8988T (cell line): Measurements from ENCODE around the gene KPRP.

Experiments
- DNase-seq: peaks from one replicate; pipeline ENCODE4 v3.0.0; 2011

The KPRP gene, protein sequence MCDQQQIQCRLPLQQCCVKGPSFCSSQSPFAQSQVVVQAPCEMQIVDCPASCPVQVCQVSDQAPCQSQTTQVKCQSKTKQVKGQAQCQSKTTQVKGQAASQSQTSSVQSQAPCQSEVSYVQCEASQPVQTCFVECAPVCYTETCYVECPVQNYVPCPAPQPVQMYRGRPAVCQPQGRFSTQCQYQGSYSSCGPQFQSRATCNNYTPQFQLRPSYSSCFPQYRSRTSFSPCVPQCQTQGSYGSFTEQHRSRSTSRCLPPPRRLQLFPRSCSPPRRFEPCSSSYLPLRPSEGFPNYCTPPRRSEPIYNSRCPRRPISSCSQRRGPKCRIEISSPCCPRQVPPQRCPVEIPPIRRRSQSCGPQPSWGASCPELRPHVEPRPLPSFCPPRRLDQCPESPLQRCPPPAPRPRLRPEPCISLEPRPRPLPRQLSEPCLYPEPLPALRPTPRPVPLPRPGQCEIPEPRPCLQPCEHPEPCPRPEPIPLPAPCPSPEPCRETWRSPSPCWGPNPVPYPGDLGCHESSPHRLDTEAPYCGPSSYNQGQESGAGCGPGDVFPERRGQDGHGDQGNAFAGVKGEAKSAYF

DNA sequence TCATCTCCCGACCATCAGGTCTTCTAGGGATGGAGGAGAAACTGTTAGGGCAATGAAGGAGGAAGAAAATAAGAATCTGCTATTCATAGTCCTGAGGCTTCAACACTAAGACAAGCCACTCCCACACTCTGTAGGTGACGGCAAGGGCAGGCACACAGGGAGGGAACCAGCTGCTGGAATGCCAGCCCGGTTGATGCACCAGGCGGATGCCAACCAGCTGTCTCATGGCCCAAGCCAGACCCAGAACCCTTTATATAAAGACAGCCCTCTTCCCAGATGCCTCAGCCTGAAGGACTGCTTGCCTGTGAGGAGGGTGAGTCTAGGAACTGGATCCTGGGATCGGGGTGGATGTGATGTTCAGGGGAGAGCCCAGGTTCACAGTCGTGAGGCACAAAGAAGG is at the start of gene KPRP:
Gene KPRP, plus strand, starts transcription at position 279 of the 400 bp plus-strand sequence. CDS start 1,564 bp downstream, outside the sequence.
- DNase-seq: no peak

DNA sequence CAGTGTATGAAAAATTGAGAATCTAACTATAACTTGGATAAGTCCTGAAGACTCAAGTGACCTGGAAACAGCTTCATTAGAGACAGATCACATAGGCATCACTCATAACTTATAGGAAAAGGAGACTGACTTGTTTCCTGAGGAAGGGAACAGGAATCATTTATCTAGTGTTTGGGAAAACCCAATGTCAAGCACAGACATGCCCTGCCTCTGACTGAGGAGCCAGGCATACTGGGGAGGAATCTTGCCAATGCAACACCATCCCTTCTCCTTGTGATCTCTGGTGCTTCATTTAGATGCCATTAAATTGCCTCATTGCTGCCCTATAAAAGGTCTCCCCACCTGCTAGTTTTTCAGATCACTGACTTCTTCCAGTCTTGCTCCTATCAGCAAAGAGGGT is 39.6 kb upstream of the KPRP start:
- DNase-seq: no peak

DNA sequence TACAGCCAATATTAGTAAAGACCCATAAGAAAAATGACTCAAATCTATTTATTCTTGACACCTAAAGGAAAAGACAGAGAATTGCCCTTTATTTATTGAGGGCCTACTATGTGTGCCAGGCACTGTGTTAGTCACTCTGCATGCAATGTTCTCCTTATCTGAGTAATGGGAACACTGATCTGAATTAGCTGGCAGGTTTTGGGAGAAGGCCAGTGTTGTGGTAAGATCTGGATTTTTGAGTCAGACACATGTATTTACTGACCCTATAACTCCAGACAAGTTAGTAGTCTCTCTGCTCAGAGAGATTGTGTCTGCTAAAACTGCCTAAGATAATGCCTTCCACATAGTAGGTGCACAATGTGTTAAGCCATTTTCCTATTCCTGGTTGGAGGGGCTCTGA is 32.6 kb upstream of the KPRP start:
- no peak for DNase-seq

DNA sequence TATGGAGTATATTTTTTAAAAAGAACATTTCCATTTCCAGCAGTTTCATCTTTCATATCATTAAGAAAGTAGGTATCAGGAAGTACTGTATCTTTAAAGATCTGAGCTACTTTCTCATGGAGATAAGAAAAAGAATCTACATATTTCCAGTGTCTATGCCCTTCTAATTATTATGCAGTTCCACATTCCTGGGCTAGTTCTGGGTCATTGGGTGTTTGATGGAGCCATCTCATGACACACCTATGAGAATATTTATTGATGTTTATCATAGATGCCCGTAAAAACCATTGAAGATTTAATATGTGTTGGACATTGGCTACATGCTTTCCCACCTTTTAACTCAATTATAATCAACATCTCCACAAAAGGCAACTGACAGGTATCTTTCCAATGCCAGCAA is 28.8 kb upstream of the KPRP start:
- no peak for DNase-seq

DNA sequence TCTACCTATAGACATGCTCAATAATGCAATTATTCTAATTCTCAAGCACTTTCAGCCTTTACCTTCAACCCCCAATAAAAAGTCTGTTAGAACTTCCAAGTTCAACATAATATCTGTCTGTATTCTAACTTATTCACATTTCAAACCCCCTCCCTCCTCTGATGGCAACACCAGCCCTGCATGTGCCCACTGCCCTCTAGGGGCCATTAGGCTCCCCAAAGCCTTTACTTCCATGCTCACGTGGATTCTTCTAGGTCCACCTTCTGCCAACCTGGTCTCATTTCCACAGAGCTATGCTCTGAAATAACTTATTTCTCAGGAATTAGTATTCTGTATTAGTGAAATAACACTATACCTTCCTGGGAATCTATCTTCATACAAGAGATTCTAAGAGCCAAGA is 22.2 kb upstream of the KPRP start:
- no peak for DNase-seq

DNA sequence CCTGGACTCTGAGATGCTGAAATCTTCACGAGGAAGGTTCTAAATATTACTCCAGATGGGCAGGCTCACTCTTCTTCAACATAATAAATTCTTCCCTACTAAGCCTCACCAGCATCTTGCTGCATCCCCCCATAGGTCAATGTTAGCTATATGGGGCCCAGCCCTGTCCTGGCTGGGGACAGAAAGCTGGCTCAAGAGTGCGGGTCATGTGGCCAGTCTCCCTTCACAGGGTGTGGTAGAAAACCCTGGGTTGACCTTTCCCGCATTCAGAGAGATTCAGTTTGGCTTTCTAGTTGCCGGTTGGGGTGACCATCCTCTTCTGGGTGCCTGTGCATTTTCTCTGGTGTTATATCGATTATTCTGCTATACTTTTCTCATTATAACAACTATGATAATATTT is 19.8 kb upstream of the KPRP start:
- DNase-seq: no peak

DNA sequence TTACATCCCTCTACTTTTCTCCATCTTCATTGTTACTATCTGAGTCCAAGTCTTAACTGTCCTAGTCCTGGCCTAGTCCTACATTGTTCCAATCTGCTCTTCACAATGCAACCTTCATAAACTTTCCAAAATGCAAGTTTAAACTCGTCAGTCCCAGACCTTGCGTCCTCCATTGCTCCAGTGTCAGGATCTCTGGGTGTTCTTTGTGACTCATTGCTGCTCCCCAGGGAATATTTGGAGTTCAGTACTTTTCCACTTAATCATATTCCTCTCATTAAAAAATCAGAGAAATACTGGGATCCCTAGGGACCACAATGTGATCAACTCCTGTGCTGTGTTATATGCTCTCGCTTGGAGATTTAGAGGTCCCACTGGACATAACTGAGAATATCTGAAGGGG is 18.0 kb upstream of the KPRP start:
- no peak for DNase-seq

DNA sequence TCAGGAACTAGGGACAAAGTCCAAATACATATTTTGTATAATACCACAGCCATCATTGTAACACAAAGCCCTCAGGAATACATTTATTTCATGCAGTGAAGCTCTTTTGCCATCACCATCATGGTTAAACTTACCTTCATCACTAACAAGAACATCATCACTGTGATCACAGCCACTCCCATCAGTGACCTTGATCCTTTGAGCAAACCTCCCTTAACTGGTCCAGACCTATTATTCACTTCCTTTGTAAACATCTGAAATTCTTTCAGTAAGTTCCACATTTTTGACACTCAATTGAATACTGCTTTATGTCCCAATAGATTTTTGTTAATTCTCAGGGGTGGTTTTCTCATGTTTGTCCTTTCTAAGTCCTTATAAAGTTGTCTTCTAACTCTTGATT is 16.2 kb upstream of the KPRP start:
- no peak for DNase-seq

DNA sequence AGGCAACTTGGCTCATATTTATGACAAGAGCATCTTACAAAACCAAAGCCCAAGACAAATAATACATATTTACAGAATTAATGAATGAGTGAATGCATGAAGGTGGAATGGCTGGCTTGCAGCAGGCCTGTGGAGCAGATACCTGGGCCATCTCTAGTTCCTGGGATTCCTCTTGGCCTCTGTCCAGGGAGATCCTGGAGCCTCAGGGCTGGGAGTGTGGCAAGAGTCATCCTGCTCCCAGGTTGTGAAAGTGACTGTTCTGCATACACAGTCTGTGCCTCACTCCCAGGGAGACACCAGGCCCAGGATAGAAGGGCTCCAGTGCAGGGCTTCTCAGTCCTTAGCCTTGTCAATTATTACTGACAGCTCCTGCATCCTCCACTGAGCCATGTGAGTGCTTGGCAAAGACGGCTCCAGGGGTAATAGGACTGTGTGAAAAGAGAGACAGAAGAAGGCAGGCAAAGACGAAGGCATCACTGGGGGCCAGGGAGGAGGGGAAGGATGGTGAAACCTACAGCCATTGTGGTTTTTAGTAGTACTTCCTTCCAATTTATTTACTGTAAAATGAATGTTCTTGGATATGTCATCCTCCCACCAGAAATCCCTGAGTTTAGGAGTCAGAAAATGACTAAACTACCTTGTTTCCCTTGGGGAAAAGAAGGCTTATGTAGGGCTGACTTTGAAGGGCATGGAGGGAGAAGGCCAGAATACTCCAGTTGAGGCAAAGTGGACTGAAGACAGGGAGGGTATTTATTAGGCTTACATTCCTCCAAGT is 14.3 kb upstream of the KPRP start:
- DNase-seq: no peak

DNA sequence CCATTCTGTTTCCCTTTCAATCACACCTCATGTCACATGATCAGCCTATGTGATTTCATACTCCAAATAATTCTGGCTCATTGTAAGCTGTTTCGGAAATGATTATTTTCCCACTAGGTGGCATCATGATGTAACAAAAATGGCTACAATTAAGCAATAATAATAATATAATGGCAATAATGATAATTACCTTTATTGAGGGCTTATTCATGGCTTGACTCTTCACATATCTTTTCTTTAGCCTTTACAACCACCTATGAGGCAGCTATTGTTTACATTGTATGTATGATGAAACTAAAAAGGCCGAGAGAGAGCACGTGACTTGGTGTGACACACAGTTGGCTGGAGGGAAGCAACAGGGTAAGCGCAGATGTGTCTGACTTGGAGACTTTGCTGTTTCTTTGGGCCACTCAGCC is 12.5 kb upstream of the KPRP start:
- no peak for DNase-seq

DNA sequence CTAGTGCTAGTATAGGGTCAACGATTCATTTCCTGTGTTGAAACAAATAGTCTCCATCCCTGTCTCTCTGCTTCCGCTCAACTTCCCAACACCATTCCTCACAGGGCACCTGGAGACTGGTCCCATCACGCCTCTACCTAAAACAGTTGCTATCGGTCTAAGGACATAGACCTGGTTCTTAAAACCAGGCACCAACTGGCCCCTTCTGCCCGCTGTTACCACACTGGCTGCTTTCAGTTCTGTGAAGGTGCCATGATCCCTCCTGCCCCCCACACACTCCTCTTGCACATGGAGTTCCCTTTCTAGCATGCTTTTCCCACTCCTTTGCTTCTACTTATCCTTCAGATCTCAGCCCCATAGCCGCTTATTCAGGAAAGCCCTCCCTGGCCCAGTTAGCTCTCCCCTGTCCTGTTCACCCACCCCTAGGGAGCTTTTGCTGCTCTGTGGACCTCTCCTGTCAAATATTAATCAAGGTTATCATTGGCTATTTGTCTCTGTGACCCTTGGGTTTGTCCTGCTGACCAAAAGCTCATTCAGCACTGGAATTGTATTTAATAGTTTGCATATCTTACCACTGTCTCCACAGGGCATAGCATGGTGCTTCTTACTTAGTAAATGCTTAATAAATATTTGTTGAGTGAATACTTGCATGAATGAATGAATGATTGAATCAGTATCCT is 11.9 kb upstream of the KPRP start:
- no peak for DNase-seq

DNA sequence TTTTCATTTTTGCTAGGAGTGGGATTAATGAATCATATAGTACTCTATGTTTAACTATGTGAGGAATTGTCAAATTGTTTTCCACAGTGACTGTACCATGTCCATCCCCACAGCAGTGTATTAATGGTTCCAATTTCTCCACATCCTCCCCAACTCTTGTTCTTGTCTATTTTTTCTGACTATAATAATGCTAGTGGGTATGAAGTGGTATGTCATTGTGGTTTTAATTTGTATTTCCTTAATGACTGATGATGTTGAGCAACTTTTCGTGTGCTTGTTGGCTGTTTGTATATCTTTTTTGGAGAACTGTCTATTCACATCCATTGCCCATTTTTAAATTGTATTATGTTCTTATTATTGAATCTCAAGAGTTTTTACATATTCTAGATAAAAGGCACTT is 10.0 kb upstream of the KPRP start:
- no peak for DNase-seq

DNA sequence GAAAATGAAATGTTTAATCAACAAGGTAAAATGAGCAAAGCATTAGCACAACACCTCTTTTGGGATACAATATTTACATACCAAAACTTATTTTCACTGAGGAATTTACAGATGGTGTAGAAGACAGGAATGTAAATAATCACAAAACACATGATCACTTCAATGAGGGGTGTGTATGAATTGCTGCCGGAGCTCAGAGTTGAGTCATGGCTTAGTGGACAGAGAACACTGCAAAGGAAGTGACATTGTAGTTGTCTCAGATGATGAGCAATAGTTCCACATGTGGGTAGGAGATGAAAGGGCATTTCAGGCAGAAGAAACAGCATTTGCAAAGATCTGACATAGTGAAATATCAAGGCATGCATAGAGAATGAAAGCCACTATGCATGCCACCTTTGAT is 5.6 kb upstream of the KPRP start:
- DNase-seq: no peak

DNA sequence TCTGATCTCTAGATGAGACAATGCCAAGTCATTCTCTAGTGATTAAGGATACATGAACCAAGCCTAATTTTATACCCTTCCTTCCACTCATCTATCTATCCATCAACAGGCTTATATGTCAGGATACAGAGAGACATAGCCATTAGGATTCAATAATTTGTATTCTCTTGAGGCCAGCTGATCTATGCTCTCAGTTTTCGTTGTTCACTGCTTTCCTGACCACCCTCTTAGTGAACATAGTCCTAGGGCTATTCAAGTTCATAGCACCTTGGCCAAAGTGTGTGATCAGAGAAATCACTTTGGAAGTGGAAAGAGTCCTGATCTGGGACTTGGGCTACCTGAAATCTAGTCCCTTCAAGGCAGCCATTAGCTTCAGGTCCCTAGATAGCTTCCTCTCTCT is 4.2 kb upstream of the KPRP start:
- no peak for DNase-seq

DNA sequence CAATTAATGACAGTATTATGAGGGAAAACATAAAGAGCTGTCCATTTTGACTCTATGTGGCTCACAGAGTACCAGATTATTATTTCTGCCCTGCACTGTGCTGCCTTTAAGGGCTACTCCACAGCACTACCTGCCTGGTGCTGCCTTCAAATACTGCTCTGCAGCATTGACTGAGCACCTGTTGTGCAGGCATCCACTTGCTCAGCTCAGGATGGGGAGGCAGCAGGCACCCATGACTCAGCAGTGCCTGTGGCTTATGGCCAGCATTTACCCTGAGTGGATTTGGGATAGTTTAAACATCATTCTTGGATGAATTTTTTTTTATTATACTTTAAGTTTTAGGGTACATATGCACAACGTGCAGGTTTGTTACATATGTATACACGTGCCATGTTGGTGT is 953 bp upstream of the KPRP start:
- DNase-seq: no peak

DNA sequence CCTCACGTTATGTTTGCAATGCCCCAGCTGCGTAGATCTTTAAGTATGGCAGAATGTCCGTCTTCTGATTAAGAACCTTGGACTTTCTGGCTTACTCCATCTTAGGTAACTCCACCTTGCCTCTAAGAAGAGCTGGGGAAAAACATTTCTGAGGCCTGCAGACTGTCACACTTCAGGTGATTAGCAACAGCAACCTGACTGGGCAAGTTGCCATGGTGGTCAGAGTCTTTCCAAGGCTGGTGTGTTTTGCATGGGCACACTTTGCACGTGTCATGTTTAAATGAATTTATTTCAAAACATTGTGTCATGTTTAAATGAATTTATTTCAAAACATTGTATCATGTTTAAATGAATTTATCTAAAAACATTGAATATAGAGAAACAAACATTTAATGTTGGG is 811 bp downstream of the KPRP start:
- DNase-seq: no peak

DNA sequence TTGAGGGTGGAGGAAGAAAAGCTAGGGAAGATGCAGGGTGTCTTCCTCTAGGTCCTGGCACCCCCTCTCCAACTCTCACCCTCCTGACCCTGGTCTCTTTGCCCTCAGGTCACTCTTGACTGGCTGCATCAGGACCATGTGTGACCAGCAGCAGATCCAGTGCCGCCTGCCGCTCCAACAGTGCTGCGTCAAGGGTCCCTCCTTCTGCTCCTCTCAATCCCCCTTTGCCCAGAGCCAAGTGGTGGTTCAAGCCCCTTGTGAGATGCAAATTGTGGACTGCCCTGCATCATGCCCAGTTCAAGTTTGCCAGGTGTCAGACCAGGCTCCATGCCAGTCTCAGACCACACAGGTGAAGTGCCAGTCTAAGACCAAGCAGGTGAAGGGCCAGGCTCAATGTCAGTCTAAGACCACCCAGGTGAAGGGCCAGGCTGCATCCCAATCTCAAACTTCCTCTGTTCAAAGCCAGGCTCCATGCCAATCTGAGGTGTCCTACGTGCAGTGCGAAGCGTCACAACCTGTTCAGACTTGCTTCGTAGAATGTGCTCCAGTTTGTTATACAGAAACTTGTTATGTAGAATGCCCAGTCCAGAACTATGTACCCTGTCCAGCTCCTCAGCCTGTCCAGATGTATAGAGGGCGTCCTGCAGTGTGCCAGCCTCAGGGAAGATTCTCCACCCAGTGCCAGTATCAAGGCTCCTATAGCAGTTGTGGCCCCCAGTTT is 1.8 kb downstream of the KPRP start:
- DNase-seq: no peak

DNA sequence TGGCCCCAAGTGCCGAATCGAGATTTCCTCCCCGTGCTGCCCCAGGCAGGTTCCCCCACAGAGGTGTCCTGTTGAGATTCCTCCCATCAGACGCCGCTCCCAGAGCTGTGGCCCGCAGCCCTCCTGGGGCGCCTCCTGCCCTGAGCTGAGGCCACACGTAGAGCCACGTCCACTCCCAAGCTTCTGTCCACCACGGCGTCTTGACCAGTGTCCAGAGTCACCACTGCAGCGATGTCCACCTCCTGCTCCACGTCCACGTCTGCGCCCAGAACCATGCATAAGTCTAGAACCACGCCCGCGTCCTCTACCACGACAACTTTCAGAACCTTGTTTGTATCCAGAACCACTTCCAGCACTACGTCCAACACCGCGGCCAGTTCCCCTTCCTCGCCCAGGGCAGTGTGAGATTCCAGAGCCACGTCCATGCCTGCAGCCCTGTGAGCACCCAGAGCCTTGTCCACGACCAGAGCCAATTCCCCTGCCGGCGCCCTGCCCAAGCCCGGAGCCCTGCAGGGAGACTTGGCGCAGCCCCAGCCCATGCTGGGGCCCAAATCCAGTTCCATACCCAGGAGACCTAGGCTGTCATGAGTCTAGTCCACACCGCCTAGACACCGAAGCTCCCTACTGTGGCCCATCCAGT is 2.8 kb downstream of the KPRP start:
- DNase-seq: no peak

DNA sequence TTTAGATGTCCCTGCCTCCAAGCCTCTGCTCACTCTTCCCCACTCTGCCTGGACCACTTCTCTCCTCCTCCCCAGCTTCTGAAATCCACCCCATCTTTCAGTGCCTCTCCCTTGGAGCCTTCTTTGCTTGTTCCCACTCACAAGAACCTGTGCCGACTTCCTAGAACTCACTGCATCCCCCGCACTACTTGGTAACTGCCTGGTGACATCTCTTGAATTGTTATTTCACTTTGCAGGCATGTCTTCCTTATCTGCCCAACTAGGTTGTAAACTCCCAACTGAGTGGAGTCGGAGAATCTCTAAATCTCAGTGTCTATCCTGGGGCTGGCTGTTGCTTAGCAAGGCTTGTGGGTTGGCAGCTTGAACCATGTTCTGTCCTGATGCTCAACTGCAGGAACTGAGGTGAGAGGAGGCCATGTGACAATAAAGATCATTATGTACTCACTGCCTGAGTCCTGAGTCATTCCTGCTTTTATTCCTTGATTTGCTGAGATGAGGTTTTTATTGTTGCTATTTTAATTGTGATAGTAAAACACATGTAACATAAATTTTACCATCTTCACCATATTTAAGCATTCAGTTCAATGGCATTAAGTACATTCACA is 3.9 kb downstream of the KPRP start:
- no peak for DNase-seq

DNA sequence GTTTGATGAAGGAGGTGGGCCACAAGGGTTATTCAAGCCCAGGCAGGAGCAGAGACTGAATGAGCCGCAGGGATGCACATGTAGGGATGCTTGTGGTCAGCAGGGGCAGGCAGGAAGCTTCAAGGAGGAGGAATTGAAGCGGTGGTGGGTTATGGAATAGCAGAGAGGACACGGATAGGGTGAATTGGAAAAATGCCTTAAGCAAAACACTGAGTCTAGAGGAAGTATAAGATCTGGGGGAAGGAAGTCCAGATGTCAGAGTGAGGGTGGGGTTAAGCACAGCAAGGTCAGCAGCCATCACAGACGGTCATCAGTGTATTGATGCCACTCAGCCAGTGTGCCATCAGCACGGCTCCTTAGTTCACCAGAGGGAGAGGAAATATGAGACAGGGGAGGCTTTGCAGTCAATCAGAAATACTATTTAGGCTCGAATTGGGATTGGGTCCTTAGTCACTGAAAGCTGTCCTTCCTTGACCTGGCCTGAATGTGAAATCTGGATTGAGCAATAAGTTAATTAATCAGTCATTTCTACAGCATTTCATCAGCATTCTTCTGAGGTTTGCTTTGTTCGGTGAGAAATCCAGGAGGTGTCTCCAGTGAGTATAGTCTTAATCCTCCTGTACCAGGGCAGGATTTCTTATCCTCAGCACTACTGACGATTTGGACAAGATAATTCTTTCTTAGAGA is 11.2 kb downstream of the KPRP start:
- no peak for DNase-seq

DNA sequence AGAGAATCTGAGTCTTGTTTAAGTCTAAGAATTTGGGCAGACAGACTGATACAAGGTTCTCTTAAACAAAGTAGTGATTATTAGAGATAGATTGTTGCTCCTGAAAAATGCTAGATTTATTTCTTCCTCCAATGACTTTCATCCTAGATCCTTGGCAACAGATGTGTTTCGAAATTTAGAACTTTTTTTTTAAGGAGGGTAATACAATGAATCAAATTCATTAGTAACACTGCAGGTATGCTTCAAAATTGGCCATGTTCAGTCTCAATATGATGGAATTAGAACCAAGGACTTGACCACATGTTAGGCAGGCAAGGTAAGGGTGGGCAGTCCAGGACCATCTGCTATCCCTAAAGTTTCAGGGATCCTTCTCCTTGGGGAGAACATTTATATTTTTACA is 12.6 kb downstream of the KPRP start:
- DNase-seq: no peak
